ENCODE data around the gene PRLH. TPM values are rescaled to one million over a fixed set of nuclear protein-coding genes. Genes with fewer than 3 reads are reported as not detected.

PRLH gene
- total and polyA plus RNA-seq, 4 donors, result not detected

- no peaks in the 10 kb centered on the region for H3K36me3 ChIP-seq (ENCODE audit: control insufficient read depth in 4 of 4, insufficient read depth in 4 of 4, low read length in 4 of 4)
- no peak for DNase-seq
- no peak overlapping the region for H3K27ac ChIP-seq (ENCODE audit: low read depth in 1 of 2, low read length in 1 of 2)
- H3K4me1 ChIP-seq (ENCODE audit: control insufficient read depth in 5 of 5, insufficient read depth in 5 of 5, low read length in 5 of 5), result peaks cover 0 to 8% (median 0%) of the 10 kb centered on the region in 5 donors
- H3K4me3 ChIP-seq, result no peak overlapping the region
- TF ChIP-seq CTCF (IDR thresholded peaks at IDR 0.05; ENCODE audit: control extremely low read depth, extremely low read depth), result no peak
- 86 to 90% methylated on average over 16 of the region's 16 CpGs for WGBS, 2 donors
- H3K9ac ChIP-seq (ENCODE audit: insufficient read depth in 1 of 2, low read length in 2 of 2), result no peak overlapping the region
- H3K27me3 ChIP-seq (ENCODE audit: control insufficient read depth in 3 of 3, insufficient read depth in 3 of 3, low read length in 2 of 3), result peaks cover 0 to 7% (median 2%) of the 10 kb centered on the region in 3 donors
- ATAC-seq (ENCODE audit: insufficient read depth, low FRiP score), result no peak
- no peaks in the 10 kb centered on the region for H3K9me3 ChIP-seq (ENCODE audit: control insufficient read depth in 4 of 4, insufficient read depth in 3 of 4, low read length in 3 of 4)
Observed at GRCh38 chr2:237567276-237568029, 1.1 kb downstream of the PRLH start.

GRCh38 chr2:237568121-237568660 is 1.8 kb downstream of the PRLH start:
- no peak for DNase-seq
- no peak for TF ChIP-seq CTCF (IDR thresholded peaks at IDR 0.05; ENCODE audit: control extremely low read depth, extremely low read depth)

GRCh38 chr2:237569041-237569440 is 2.7 kb downstream of the PRLH start:
- Histone ChIP-seq H3K36me3 (ENCODE audit: control insufficient read depth in 4 of 4, insufficient read depth in 4 of 4, low read length in 4 of 4) (no peaks in the 10 kb centered on the region), H3K27ac (ENCODE audit: low read depth in 1 of 2, low read length in 1 of 2) (no peak overlapping the region), H3K27me3 (ENCODE audit: control insufficient read depth in 3 of 3, insufficient read depth in 3 of 3, low read length in 2 of 3) (peaks cover 0 to 6% (median 2%) of the 10 kb centered on the region in 3 donors), H3K9ac (ENCODE audit: insufficient read depth in 1 of 2, low read length in 2 of 2) (no peak overlapping the region), H3K4me1 (ENCODE audit: control insufficient read depth in 5 of 5, insufficient read depth in 5 of 5, low read length in 5 of 5) (peaks cover 0 to 8% (median 0%) of the 10 kb centered on the region in 5 donors), H3K4me3 (no peak overlapping the region), H3K9me3 (ENCODE audit: control insufficient read depth in 4 of 4, insufficient read depth in 3 of 4, low read length in 3 of 4) (no peaks in the 10 kb centered on the region)
- WGBS, 2 donors, result 89 to 93% methylated on average over 5 of the region's 5 CpGs
- no peak for TF ChIP-seq CTCF (IDR thresholded peaks at IDR 0.05; ENCODE audit: control extremely low read depth, extremely low read depth)
- ATAC-seq (ENCODE audit: insufficient read depth, low FRiP score), result no peak
- DNase-seq, result no peak

More at GRCh38 chr2:237568121-237568660, 1.8 kb downstream of the PRLH start:
- Histone ChIP-seq H3K9ac (ENCODE audit: insufficient read depth in 1 of 2, low read length in 2 of 2) (no peak overlapping the region), H3K27ac (ENCODE audit: low read depth in 1 of 2, low read length in 1 of 2) (no peak overlapping the region), H3K9me3 (ENCODE audit: control insufficient read depth in 4 of 4, insufficient read depth in 3 of 4, low read length in 3 of 4) (no peaks in the 10 kb centered on the region), H3K27me3 (ENCODE audit: control insufficient read depth in 3 of 3, insufficient read depth in 3 of 3, low read length in 2 of 3) (peaks cover 0 to 7% (median 2%) of the 10 kb centered on the region in 3 donors), H3K4me3 (no peak overlapping the region), H3K4me1 (ENCODE audit: control insufficient read depth in 5 of 5, insufficient read depth in 5 of 5, low read length in 5 of 5) (peaks cover 0 to 8% (median 0%) of the 10 kb centered on the region in 5 donors), H3K36me3 (ENCODE audit: control insufficient read depth in 4 of 4, insufficient read depth in 4 of 4, low read length in 4 of 4) (no peaks in the 10 kb centered on the region)
- WGBS, 2 donors, result 79 to 81% methylated on average over 9 of the region's 9 CpGs
- no peak for ATAC-seq (ENCODE audit: insufficient read depth, low FRiP score)
